Neural progenitor cell (in vitro differentiated cells): Measurements from ENCODE around the gene SLC46A1. TPM values are rescaled to one million over a fixed set of nuclear protein-coding genes. Genes with fewer than 3 reads are reported as not detected.

ENCODE experiments used
- DNase-seq: peaks from one replicate; pipeline ENCODE4 v3.0.0-alpha.2; 2016; ENCODE audit warnings: low spot score
- H2AFZ ChIP-seq: fragments of 200-600 bp; sonication (generic); replicated peaks from 2 replicates; pipeline ENCODE4 v1.6.1; 2016; ENCODE audit warnings: antibody characterized with exemption
- H3F3A ChIP-seq: fragments of 200-600 bp; sonication (generic); 2 replicates; pipeline ENCODE4 v1.6.1; 2016; ENCODE audit warnings: antibody characterized with exemption, low read depth
- H3K27ac ChIP-seq: fragments of 200-600 bp; sonication (generic); 2 replicates; pipeline ENCODE4 v1.5.1; 2016; ENCODE audit warnings: mild to moderate bottlenecking
- H3K27me3 ChIP-seq: fragments of 200-600 bp; sonication (generic); 2 replicates; pipeline ENCODE4 v1.6.1; 2016; ENCODE audit warnings: mild to moderate bottlenecking, moderate library complexity
- H3K36me3 ChIP-seq: fragments of 200-600 bp; sonication (generic); 2 replicates; pipeline ENCODE4 v1.5.1; 2016
- H3K4me1 ChIP-seq: fragments of 200-600 bp; sonication (generic); 2 replicates; pipeline ENCODE4 v1.6.1; 2016; ENCODE audit warnings: mixed run types
- H3K4me2 ChIP-seq: fragments of 200-600 bp; sonication (generic); 2 replicates; pipeline ENCODE4 v1.6.1; 2016
- H3K4me3 ChIP-seq: fragments of 200-600 bp; sonication (generic); 2 replicates; pipeline ENCODE4 v1.5.1; 2016
- H3K79me2 ChIP-seq: fragments of 200-600 bp; sonication (generic); 2 replicates; pipeline ENCODE4 v1.6.1; 2016; ENCODE audit warnings: low read depth
- H3K9ac ChIP-seq: fragments of 200-600 bp; sonication (generic); 2 replicates; pipeline ENCODE4 v1.6.1; 2016
- H3K9me3 ChIP-seq: fragments of 200-600 bp; sonication (generic); 2 replicates; pipeline ENCODE4 v1.5.1; 2016; ENCODE audit warnings: low read depth
- H4K20me1 ChIP-seq: fragments of 200-600 bp; sonication (generic); 2 replicates; pipeline ENCODE4 v1.6.1; 2016; ENCODE audit warnings: low read depth
- H3K27ac Mint-ChIP-seq: 3 replicates; pipeline ENCODE4 v1.8.0; 2021; ENCODE audit warnings: mixed read lengths
- H3K27me3 Mint-ChIP-seq: 2 replicates; pipeline ENCODE4 v1.8.0; 2022; ENCODE audit warnings: low read depth, mild to moderate bottlenecking, inconsistent platforms, moderate library complexity, mixed read lengths; ENCODE audit not compliant: insufficient read depth
- H3K36me3 Mint-ChIP-seq: 3 replicates; pipeline ENCODE4 v1.8.0; 2021; ENCODE audit warnings: mixed read lengths
- H3K4me1 Mint-ChIP-seq: 3 replicates; pipeline ENCODE4 v1.8.0; 2021; ENCODE audit warnings: mixed read lengths
- H3K4me3 Mint-ChIP-seq: 3 replicates; pipeline ENCODE4 v1.8.0; 2021; ENCODE audit warnings: mild to moderate bottlenecking, moderate library complexity, mixed read lengths
- H3K9me3 Mint-ChIP-seq: 3 replicates; pipeline ENCODE4 v1.8.0; 2020; ENCODE audit warnings: mixed read lengths
- EZH2 ChIP-seq: fragments of 200-600 bp; sonication (generic); IDR thresholded peaks from 2 replicates; pipeline ENCODE4 v1.6.1; 2017; ENCODE audit warnings: antibody characterized with exemption, mild to moderate bottlenecking, moderate library complexity
- EZH2phosphoT487 ChIP-seq: fragments of 200-600 bp; sonication (generic); IDR thresholded peaks from 2 replicates; pipeline ENCODE4 v1.6.1; 2017; ENCODE audit warnings: antibody characterized with exemption
- total RNA-seq: library from RNA; depleted of rRNA; stranded (reverse); fragments of >200 nt; gene quantifications from 2 replicates; pipeline ENCODE4 v1.2.3, GENCODE V29; 2015; ENCODE audit warnings: low replicate concordance
- TF ChIP-seq, protein P1 (sequence below): fragments of 200-600 bp; sonication (generic); IDR thresholded peaks from 2 replicates; pipeline ENCODE4 v1.5.1; 2017; ENCODE audit warnings: antibody characterized with exemption, mild to moderate bottlenecking

The SLC46A1 gene
- total RNA-seq, 1 donor from 2014 or later = 2.4 TPM

- Histone ChIP-seq H3K9ac (no peak within 1 kb of the TSS), H4K20me1 (peaks cover 3% of the 10 kb centered on the region), H3K36me3 (no peaks in the 10 kb centered on the region), H3K27me3 (no peaks in the 10 kb centered on the region), H2AFZ (no peak within 1 kb of the TSS), H3K4me3 (no peak within 1 kb of the TSS), H3K9me3 (no peaks in the 10 kb centered on the region), H3K79me2 (no peaks in the 10 kb centered on the region), H3K4me2 (no peak within 1 kb of the TSS), H3K27ac (no peak within 1 kb of the TSS), H3F3A (peaks cover 5% of the 10 kb centered on the region), H3K4me1 (peaks cover 2% of the 10 kb centered on the region)
- Mint-ChIP-seq H3K4me3 (no peak within 1 kb of the TSS), H3K4me1 (peaks cover 2% of the 10 kb centered on the region), H3K27me3 (no peaks in the 10 kb centered on the region), H3K36me3 (peaks cover 5% of the 10 kb centered on the region), H3K27ac (no peak within 1 kb of the TSS), H3K9me3 (no peaks in the 10 kb centered on the region)
- DNase-seq = no peak
- no peak for TF ChIP-seq EZH2phosphoT487
- TF ChIP-seq, protein P1, sequence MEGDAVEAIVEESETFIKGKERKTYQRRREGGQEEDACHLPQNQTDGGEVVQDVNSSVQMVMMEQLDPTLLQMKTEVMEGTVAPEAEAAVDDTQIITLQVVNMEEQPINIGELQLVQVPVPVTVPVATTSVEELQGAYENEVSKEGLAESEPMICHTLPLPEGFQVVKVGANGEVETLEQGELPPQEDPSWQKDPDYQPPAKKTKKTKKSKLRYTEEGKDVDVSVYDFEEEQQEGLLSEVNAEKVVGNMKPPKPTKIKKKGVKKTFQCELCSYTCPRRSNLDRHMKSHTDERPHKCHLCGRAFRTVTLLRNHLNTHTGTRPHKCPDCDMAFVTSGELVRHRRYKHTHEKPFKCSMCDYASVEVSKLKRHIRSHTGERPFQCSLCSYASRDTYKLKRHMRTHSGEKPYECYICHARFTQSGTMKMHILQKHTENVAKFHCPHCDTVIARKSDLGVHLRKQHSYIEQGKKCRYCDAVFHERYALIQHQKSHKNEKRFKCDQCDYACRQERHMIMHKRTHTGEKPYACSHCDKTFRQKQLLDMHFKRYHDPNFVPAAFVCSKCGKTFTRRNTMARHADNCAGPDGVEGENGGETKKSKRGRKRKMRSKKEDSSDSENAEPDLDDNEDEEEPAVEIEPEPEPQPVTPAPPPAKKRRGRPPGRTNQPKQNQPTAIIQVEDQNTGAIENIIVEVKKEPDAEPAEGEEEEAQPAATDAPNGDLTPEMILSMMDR = no peak
- no peak for TF ChIP-seq EZH2
These were observed 41.2 kb downstream of the SLC46A1 start, which contains the start of gene SEBOX for GRCh38 chr17:28364665-28365363. TSS of gene SEBOX (minus strand) at chr17:28365199. CDS start at chr17:28365151, 48 bp downstream.

DNA sequence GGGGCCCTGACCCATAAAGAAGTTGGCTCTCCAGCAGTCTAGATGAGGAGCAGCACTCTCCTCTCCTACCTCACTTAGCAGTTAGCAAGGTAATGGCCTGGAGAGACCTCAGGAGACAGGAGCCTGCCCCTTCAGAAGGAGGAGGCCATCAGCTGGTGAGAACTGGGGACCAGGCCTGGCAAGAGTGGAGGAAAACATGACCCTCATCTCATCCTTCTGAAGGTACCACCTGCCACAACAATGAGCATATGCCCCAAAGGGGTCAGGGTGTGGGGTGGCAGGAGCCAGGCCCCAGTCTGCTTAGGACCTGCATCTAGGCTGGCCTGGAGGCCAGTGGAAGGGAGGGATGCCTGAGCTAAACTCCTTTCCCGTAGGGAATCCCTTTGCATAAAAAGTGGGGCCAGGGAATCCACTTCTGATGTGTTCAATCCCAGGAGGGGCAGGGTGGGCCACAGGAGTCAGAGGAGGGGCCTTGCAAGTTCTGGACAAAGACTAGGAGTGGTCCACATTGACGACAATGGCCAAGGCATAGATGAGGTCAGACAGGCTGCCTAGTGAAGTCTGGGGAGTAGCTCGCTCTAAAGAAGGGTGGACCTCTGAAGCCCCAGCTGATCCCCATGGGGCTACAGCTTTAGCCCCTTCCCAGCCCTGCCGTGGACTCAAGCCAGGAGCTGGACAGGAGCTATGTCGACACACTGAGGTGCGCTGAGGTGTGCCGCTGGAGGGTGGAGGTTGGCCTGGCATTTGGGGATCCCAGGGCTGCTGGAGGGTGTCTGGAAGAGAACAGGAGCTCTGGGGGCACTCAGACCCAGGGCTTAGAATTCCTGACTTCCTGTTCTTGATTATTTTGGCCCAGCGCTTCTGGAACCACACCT lies 42.0 kb downstream of the SLC46A1 start:
- no peaks in the 10 kb centered on the region for H3F3A ChIP-seq
- Mint-ChIP-seq H3K9me3 (no peaks in the 10 kb centered on the region), H3K27ac (no peak overlapping the region), H3K27me3 (no peaks in the 10 kb centered on the region), H3K4me3 (no peak overlapping the region), H3K36me3 (peaks cover 8% of the 10 kb centered on the region), H3K4me1 (no peaks in the 10 kb centered on the region)
- H4K20me1 ChIP-seq = no peaks in the 10 kb centered on the region
- no peak overlapping the region for H3K9ac ChIP-seq
- no peaks in the 10 kb centered on the region for H3K9me3 ChIP-seq
- H3K36me3 ChIP-seq = peaks cover 4% of the 10 kb centered on the region
- H3K4me1 ChIP-seq = no peaks in the 10 kb centered on the region
- H3K27ac ChIP-seq = no peak overlapping the region
- H3K27me3 ChIP-seq = no peaks in the 10 kb centered on the region
- peaks cover 1% of the 10 kb centered on the region for H3K79me2 ChIP-seq
- no peak overlapping the region for H2AFZ ChIP-seq
- H3K4me3 ChIP-seq = no peak overlapping the region
- TF ChIP-seq, protein P1 = no peak
- TF ChIP-seq EZH2 (no peak), EZH2phosphoT487 (no peak)
- DNase-seq = no peak
- no peak overlapping the region for H3K4me2 ChIP-seq

DNA sequence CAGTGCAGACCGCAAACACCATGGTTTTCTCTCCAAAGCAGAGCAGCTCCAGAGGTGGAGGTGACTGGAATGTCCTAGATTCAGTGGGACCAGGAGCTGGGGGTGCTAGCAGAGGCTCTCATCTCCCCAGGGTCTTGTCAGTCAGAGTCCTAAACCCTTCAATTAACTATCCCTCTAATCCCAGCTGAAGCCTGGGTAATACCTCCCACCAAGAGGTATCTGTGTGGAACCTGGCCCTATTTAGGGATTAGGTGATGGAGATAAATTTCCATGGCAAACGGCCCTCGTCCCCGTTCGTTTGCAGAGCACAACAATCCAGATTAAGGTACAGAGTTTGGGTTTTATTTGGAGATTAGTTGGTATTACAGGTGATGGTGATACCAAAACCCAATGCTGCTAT lies 42.8 kb downstream of the SLC46A1 start:
- peaks cover 10% of the 10 kb centered on the region for H3K79me2 ChIP-seq
- H3K36me3 Mint-ChIP-seq = peaks cover 8% of the 10 kb centered on the region
- H3K27ac ChIP-seq = no peak overlapping the region
- no peak overlapping the region for H3K4me3 ChIP-seq
- H3K9me3 ChIP-seq = no peaks in the 10 kb centered on the region
- no peaks in the 10 kb centered on the region for H4K20me1 ChIP-seq
- H3K4me2 ChIP-seq = no peak overlapping the region
- H2AFZ ChIP-seq = no peak overlapping the region
- no peak overlapping the region for H3K4me3 Mint-ChIP-seq
- no peaks in the 10 kb centered on the region for H3K27me3 ChIP-seq
- H3K4me1 ChIP-seq = peaks cover 6% of the 10 kb centered on the region
- DNase-seq = no peak
- no peaks in the 10 kb centered on the region for H3K9me3 Mint-ChIP-seq
- peaks cover 4% of the 10 kb centered on the region for H3K4me1 Mint-ChIP-seq
- TF ChIP-seq, protein P1 = no peak
- TF ChIP-seq EZH2phosphoT487 = no peak
- TF ChIP-seq EZH2 = no peak
- H3K27ac Mint-ChIP-seq = no peak overlapping the region
- H3F3A ChIP-seq = no peaks in the 10 kb centered on the region
- H3K36me3 ChIP-seq = peaks cover 4% of the 10 kb centered on the region
- no peaks in the 10 kb centered on the region for H3K27me3 Mint-ChIP-seq
- H3K9ac ChIP-seq = no peak overlapping the region
